NCI-H2196 (cell line): ENCODE results near the gene FMN2.
"Not testable (repeated sequence)": the region's sequence is repeated elsewhere in the genome, so short reads cannot be mapped to it uniquely, and the experiment has no call there.

Source experiments
- DNase-seq: peaks from one replicate; lab custom pipeline; 2025; ENCODE audit not compliant: unreplicated experiment; lab: John Stamatoyannopoulos, UW

Gene FMN2

GRCh38 chr1:240247899-240248298 lies 156.2 kb downstream of the FMN2 start:
- DNase-seq: no peak

- DNase-seq: no peak
Observed at GRCh38 chr1:240254006-240254405, 162.3 kb downstream of the FMN2 start.

DNA sequence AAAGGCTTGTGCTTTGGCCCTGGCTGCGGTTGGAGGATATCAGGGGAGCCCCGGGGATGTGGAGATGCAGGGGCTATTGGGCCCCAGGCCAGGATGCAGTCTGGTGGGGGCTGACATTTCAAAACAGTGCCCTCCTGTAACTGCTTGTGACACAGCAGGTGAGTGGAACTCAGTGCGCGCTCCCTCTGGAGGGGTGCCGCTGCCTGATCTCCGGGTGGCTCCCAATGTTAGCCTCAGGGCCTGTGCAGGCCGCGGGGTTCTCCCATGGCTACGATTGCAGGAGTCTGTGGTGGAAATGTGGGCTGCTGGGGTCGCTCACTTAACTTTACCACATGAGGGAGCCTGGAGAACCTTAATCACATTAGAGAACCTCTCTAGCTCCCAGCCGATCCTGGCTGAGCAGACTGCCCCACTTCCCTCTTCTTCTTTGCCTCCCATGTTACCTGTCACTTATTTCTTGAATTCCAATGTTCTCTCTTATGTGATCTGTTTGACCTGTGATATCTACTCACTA lies 163.2 kb downstream of the FMN2 start:
- DNase-seq: no peak

- DNase-seq: no peak
Observed at GRCh38 chr1:240255922-240256321, 164.2 kb downstream of the FMN2 start.

GRCh38 chr1:240256836-240257503 lies 165.3 kb downstream of the FMN2 start:
- DNase-seq: no peak

DNA sequence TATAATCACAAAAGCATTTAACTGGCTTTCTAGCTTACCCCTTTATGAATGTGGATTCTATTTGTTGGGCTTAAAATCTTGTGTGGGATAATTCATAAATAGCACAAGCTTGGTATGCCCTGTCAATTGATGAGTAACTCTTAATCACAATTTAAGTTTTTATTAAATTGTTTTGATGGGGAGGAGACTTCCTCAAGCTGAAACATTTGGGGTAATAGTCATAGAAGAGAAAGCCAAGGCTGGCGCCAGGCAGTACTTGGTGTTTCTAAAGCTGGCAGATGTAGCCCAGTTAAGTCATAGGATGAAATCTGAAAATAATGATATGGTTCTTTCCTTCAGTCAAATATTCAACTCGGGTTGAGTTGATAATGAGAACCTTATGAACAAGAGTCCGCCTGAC lies 167.2 kb downstream of the FMN2 start:
- no peak for DNase-seq

- DNase-seq: not testable (repeated sequence)
Observed at GRCh38 chr1:240264494-240264893, 172.8 kb downstream of the FMN2 start.

DNA sequence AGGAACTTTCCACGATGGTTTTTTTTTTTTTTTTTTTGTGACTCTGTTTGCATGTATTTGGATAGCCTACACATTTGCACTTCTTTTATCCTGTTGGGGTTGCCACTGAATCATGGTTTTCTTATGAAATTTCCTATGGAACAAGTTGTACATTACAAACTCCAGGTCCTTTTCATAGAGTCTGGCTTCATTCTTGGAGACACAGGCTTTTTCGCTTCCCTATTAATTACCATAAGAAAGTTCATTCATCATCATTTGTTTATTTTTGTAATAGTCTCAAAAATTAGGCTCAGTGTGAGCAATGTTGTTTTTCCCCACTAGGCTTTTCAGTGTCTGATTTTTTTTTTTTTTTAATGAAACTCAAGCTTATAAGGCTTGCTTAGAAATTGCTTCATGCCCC lies 179.4 kb downstream of the FMN2 start:
- no peak for DNase-seq

- DNase-seq: no peak
Observed at GRCh38 chr1:240274569-240274968, 182.9 kb downstream of the FMN2 start.

GRCh38 chr1:240275219-240275618 lies 183.5 kb downstream of the FMN2 start:
- DNase-seq: not testable (repeated sequence)

GRCh38 chr1:240278082-240278481 lies 186.4 kb downstream of the FMN2 start:
- DNase-seq: no peak

GRCh38 chr1:240280560-240281322 lies 189.1 kb downstream of the FMN2 start:
- DNase-seq: no peak

GRCh38 chr1:240282061-240282830 lies 190.6 kb downstream of the FMN2 start:
- no peak for DNase-seq

DNA sequence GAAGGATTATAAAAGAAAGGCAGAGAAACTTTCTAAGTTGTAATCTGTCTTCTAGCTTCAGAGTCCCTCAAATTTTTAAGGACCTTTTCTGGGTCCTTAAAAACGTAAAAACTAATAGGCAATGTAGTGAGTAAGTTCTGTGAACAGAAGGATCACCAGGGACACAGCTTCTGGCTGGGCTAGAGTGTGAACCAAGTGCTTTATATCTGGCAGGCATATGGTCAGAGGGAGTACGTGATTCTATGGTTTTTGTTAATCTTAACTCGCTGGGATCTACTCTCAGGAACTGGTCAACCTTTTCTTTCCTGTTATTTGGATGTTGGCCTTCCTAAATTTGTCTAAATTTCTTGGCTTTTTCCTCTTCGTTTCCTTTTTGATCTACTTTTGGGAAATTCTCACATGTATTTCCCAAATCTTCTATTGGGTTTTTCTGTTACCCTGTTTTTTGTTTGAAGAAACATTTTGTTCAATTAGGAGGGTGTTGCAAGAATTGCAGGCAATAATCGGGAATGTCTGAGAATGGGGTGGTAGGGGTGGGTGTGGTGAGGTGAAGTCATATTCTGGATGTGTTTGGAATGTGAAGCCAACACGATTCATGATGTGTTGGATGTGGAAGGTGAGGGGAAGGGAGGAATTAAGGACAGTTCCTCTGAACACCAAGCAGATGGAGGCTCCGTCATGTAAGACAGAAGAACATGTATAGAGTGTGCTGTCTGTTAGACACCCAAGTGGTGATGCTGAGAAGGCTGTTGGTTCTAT lies 193.2 kb downstream of the FMN2 start:
- no peak for DNase-seq

DNA sequence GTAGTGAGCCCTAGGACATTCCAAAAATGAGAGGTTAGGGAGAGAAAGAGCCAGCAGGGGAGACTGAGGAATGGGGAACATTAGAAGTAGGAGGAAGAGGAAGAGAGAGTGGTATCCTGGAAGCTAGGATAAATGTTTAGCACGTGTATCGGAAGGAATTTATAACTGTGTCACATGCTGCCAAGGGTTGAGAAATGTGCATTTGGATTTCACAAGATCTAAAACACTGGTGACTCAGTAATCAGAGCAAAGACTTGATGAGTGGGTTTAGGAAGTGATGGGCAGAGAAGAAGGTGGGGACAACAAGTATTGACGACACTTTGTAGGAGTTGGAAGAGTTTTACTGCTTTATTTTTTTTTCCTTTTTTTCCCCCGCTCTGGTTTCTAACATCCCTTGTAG lies 193.9 kb downstream of the FMN2 start:
- DNase-seq: no peak

DNA sequence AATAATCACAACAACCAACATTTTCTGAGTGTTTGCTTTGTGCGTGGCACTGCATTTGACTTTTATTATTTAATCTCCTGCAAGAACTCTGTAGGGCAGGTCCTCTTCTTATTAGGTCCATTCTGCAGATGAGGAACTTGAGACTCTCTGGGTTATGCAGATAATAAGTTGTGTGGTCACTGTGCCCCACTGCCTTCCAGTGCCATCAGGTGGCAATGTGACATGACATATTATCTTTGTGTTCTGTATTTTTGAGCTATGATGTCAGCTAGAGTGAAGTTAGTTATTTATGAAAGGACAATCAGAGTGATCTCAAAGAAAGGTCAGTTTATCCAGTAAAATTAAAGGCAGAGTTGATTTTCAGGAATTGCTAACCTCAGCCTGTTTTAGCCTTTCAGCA lies 196.0 kb downstream of the FMN2 start:
- DNase-seq: no peak

DNA sequence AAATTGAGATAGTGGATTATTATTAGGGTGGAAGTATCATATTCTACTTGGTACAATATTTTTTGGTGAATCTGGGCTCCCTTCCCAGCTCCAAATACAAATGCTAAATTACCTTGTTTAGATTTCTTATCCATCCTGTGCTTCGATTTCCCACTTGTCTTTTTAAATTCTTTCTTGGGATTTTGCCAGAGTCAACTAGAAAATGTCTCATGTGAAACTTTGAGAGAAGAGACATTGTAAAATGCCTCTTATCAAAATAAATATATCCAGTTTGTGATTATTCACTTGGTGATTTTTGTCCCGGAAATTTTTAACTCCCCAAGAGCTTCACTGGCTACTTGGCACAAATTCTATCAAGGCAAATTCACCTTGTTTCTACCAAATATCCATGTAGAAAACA lies 202.0 kb downstream of the FMN2 start:
- DNase-seq: no peak

- no peak for DNase-seq
Observed at GRCh38 chr1:240294566-240294965, 202.9 kb downstream of the FMN2 start.

- DNase-seq: no peak
Observed at GRCh38 chr1:240295811-240296210, 204.1 kb downstream of the FMN2 start.

- no peak for DNase-seq
Observed at GRCh38 chr1:240304466-240304865, 212.8 kb downstream of the FMN2 start.

- no peak for DNase-seq
Observed at GRCh38 chr1:240306673-240307072, 215.0 kb downstream of the FMN2 start.
